Activated T-helper 1 cell treated with Interleukin-2 at 50 U/mL for 16 hours (primary cell): Measurements from ENCODE around the gene CAPG.
"Not testable (repeated sequence)": the region's sequence is repeated elsewhere in the genome, so short reads cannot be mapped to it uniquely, and the experiment has no call there.

Source experiments
- DNase-seq: peaks from one replicate; pipeline ENCODE4 v3.0.0-alpha.2; 2020; ENCODE audit warnings: low read depth

Gene CAPG

DNA sequence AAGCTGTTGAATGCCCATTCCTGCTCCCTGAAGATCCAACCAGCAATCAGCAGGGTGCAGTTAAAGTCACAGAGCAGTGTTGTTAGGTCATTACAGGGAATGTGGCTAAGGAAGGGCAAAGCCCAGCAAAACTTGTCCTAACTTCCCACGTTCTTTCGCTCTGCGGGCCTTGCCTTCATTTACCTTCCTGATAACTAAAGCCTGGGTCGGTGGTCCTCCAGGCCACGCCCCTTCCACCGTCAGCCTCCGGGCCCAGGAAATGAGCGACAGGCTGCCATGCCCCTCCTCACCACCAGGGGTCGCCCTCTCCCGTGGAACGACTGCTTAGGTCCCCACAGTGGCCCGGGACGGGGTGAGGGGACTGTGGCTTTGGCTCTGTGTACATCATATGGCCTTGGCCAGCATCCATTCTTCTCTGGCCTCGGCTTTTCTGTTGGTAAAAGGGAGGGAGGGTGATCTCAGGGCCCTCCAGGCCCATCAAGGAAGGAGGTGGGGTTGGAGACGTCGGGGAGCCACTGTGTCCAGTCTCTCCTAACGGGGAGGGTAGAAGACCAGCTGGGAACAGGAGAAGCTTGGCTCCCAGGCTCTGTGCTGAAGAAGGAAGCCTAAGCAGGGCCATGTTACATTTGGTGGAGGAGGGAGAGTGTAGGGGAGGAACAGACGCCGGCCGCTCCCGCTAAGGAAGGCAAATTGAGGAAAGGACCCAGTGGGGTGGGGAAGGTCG lies 10.5 kb upstream of the CAPG start:
- DNase-seq, result peak; percentile 81

GRCh38 chr2:85419009-85419675 lies 9.0 kb upstream of the CAPG start:
- DNase-seq, result no peak

GRCh38 chr2:85418132-85419008 lies 8.2 kb upstream of the CAPG start, which contains the start of gene SH2D6:
SH2D6 (plus strand) TSS chr2:85418714; CDS start chr2:85429466, 10,752 bp downstream.
- peak; percentile 73 for DNase-seq

GRCh38 chr2:85415980-85416650 lies 5.9 kb upstream of the CAPG start:
- no peak for DNase-seq

DNA sequence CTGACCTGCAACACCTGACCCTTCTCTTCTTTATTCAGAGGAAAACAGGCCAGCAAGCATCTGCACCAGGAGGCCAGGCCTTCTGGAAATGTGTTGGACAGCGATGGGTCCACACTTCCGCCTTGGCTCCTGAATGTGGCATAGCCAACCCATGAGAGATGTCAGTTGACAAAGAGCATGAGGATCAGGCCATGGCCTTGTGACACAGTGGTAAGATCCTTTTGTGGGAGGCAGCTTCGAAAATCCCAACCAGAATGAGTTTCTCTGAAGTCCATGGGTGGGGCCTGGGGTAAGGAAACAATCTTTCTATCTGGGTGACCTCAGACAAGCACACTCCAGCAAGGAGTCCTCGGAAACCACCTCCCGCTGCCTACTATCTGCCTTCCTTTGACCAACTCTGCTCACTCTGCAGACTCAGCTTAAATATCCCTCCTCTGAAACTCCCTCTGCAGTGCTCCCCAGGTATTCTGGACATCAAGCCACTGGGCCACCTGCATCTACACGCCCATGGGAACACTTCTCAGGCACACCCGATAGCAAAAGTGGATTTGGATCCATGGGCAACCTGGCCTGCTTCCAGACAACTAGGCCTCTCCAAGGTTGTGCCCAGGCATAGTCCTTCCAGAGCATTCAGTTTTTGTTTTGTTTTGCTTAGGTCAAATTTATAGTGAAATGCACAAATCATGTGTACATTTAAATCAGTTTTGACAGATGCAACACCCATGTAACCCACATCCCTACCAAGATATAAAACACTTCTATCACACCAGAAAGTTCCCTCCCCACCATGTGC lies 4.8 kb upstream of the CAPG start:
- no peak for DNase-seq

DNA sequence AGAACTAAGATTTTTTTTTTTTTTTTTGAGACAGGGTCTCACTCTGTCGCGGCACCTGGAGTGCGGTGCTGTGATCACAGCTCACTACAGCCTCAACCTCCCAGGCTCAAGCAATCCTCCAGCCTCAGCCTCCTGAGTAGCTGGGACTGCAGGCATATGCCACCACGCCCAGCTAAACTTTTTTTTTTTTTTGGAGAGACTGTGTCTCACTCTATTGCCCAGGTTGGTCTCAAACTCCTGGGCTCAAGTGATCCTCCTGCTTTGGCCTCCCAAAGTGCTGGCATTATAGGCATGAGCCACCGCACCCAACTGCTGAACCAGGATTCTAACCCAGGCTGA lies 4.2 kb upstream of the CAPG start:
- not testable (repeated sequence) for DNase-seq

DNA sequence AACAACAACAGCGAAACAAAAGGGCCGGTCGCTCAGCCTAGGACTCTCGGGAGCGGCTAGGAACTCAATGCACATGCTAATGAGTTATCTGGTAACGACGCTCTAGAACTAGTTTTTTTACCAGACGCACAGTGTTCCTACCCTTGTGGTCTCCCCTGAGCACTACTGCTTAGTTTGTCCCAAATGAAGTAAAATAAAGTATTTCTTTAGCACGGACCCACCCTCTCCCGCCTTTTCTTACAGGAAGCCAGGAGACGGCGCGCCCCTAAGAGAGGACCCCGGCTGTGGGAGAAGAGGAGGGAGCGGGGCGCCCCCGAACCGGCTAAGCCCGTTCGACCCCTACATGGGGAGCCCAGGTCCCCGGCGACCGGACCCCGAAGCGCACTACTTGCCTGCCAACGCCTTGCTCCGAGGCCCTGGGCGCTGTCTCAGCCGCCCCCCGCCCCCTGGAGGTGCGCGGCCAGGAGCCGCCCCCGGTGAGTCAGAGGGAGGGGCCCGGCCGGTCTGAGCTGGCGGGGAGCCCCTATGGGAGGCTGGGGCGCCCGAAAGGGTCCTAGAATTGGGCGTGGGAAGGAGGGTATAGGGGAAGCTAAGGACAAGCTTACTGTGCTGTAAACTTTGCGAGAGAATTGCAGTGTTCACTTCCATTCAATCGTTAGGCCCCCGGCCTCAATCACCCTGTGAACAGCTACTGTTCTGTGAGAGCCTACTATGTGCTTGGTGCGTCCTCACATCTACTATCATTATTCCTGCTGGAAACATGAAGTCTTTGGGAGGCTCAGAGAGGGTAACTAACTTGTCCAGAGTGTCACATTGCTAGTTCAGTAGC lies 3.6 kb upstream of the CAPG start:
- no peak for DNase-seq

DNA sequence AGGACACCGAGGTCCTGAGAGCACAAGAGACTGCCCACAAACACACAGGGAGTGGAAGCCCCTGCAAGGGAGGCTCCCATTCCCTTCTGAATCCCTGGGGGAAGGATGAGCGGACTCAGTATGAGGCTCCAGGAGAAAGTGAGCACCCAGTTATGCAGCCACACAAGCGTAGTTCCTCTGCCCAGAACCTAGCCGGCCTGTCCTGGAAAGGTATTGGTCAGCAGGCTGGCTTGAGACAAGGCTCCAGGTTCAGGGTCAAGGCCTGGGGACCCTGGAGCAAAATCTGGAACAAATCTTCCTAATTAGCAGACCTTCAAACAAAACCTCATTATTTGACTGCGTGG lies 1.2 kb upstream of the CAPG start:
- DNase-seq, result no peak

DNA sequence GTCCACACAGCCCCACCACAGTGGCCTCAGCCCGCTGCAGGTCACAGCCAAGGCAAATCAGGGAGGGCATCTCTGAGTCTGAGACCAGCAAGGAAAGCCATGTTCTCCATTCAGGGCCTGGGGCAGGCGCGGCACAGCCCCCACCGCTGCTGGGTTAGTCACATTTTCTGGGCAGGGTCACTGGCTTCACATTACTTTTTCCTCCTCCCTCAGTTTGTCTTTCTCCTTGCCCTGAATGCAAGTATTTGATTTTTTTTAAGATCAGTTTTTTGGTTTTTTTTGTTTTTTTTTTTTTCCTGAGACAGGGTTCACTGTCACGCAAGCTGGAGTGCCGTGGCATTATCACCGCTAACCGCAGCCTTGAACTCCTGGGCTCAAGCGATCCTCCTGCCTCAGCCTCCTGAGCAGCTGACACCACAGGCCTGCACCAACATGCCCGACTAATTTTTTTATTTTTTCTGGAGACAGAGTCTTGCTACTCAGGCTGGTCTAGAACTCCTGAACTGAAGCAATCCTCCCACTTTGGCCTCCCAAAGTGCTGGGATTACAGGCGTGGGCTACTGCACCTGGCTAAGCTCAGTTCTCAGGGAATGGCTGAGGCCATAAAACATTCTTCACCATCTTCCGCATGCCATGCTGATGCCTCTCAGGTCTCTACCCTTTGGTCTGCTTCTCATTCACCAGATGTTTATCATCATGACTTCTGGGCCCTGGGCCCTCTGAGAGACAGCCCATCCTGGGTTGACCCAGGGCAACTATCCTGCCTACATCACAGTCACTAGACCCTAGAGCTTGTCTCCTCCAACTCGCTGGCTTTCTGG lies 628 bp upstream of the CAPG start:
- no peak for DNase-seq

DNA sequence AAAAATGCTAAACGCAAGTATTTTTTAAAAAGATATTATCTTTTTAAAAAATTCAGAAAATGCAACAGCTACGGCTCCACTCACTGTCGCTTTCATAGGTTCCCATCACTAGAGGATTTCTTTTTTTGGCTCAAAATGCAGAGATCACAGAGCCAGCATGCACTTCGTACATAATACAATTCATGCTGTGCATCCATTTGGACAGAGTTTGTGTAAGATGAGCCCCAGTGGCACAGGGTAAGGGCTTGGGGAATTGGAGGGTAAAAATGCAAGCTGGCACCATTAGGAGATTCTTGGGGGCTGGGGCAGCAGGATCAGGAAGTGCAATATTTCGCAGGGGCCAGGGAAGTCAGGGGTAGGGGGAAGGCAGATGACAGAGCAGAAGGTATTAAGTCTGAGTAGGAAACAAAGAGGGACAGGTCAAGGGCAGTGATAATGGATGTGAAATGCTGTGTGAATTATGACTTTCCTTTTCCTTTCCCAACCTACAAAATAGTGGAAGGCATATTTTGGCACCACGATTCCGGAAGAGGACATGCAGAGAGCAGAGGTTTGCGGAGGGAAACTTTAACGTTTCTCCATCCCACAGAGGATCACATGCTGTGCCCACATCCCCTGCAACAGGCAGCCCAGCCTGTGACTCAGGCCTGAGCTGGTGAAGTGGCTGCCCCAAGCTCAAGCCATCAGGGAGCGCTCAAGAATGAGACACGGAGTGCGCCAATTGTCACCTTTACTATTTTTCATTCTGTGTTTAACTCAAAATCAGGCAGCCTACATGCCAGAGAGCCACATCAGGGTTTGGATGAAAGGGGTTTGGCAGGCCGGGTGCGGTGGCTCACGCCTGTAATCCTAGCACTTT lies 4.7 kb downstream of the CAPG start:
- DNase-seq, result peak; percentile 58

- DNase-seq, result no peak
Observed at GRCh38 chr2:85401844-85402243, 8.3 kb downstream of the CAPG start.

GRCh38 chr2:85401464-85401805 lies 8.7 kb downstream of the CAPG start:
- no peak for DNase-seq

GRCh38 chr2:85400541-85401463 lies 9.4 kb downstream of the CAPG start:
- no peak for DNase-seq

GRCh38 chr2:85400023-85400422 lies 10.1 kb downstream of the CAPG start:
- DNase-seq, result no peak

DNA sequence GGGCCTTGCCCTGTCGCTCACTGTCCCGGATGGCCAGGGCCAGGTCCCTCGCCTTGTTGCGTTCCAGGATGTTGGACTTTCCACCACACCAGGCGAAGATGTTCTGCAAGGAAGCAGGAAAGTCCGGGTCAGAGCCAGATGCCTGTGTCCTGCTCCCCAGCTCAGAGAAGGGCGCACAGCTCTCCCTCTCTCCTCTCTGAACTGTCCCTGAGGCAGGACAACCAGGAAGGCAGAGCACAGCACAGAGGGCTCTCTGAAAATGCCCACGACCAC lies 11.0 kb downstream of the CAPG start:
- no peak for DNase-seq

- DNase-seq, result no peak
Observed at GRCh38 chr2:85398426-85399182, 11.6 kb downstream of the CAPG start.

DNA sequence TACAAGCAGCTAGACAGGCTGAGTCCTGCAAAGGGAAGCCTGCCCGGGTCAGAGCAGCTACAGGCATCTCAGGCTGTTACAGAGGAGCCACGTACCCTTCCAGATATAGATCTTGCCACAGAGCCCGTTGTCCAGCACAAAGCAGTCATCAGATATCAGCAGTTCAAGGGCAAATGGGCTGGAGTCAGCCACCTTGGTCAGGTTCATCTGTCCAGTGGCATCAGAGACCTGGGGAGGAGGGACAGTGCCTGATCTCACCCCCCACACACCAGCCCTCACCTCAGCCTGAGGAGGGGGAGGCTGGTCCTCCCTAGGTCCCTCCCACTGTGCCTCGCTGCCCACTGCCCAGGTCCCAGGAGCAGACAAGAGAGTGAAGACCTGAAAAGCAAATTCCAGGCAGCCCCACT lies 12.2 kb downstream of the CAPG start:
- no peak for DNase-seq
